NT2/D1 (cell line): ENCODE measurements around the gene EML1.

Source experiments
- DNase-seq: peaks from one replicate; pipeline ENCODE4 v3.0.0-alpha.2; 2011; ENCODE audit warnings: low read depth, low spot score
- H3K27me3 ChIP-seq: 2 replicates; pipeline ENCODE4 v1.6.0; 2011; ENCODE audit warnings: mild to moderate bottlenecking; ENCODE audit not compliant: insufficient read length, insufficient read depth
- H3K36me3 ChIP-seq: 2 replicates; pipeline ENCODE4 v1.6.1; 2011; ENCODE audit warnings: mild to moderate bottlenecking, low read length, mixed read lengths; ENCODE audit not compliant: insufficient read depth, insufficient read length
- H3K4me1 ChIP-seq: 2 replicates; pipeline ENCODE4 v1.5.1; 2011; ENCODE audit not compliant: insufficient read depth, insufficient read length
- H3K4me3 ChIP-seq: 2 replicates; pipeline ENCODE4 v1.5.1; 2011; ENCODE audit warnings: low read depth; ENCODE audit not compliant: insufficient read length
- H3K9ac ChIP-seq: 2 replicates; pipeline ENCODE4 v1.6.0; 2011; ENCODE audit warnings: low read depth; ENCODE audit not compliant: insufficient read length
- H3K9me3 ChIP-seq: 2 replicates; pipeline ENCODE4 v1.5.1; 2011; ENCODE audit warnings: mild to moderate bottlenecking, low read length; ENCODE audit not compliant: insufficient read depth
- SUZ12 ChIP-seq: IDR thresholded peaks from 2 replicates; pipeline ENCODE4 v1.6.1; 2011; ENCODE audit not compliant: insufficient read length, insufficient read depth; ENCODE audit errors: extremely low read depth
- YY1 ChIP-seq: IDR thresholded peaks from 2 replicates; pipeline ENCODE4 v1.6.1; 2011; ENCODE audit not compliant: insufficient read length, insufficient read depth
- ZNF274 ChIP-seq: IDR thresholded peaks from 2 replicates; pipeline ENCODE4 v1.6.1; 2011; ENCODE audit warnings: mild to moderate bottlenecking, low read depth, low read length

Gene EML1

DNA sequence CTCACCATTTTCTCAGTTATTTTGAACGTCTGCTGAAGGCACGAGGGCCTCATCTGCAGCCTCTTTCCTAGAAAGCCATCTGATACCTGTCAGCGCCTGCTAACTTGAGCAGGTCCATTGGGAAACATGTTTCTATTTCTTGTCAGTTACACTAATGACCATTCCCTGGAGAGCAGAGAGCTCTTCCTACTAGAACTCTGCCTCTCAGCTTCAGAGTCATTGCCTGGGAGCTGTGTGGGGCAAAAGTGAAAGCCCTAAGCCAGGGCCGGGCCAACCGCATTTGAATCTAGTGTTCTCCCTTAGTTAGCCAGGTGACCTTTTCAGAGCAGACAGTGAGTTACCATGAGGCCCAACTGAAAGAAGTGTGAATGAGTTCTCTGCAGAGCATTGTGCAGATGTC lies 135.8 kb downstream of the EML1 start:
- Histone ChIP-seq H3K4me3 (no peak overlapping the region), H3K36me3 (peaks cover 3% of the 10 kb centered on the region), H3K9ac (no peak overlapping the region), H3K4me1 (no peaks in the 10 kb centered on the region), H3K9me3 (peaks cover 8% of the 10 kb centered on the region; the same call in 1 of the 2 replicates), H3K27me3 (no peaks in the 10 kb centered on the region)
- DNase-seq: no peak
- TF ChIP-seq SUZ12: no peak
- no peak for TF ChIP-seq YY1
- TF ChIP-seq ZNF274: no peak

DNA sequence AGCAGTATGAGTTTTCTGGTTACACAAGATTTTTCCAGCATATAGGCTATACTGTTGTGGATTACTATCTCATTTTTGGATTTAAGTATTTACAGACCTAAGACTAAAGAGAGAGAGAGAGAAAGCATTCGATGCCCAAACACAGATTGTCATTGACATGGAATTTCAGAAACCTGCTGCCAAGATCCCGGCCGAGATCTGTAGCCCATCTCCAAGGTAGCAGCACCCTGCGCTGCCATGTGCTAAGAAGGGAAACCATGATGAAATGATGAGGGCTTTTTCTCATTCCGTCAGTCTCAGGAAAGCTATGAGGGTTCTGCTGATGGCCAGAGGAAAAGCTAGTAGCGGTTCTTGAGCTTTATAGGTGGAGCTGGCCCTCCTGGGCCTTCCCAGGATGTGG lies 136.4 kb downstream of the EML1 start:
- no peak overlapping the region for H3K9ac ChIP-seq
- no peak overlapping the region for H3K4me3 ChIP-seq
- H3K36me3 ChIP-seq: peaks cover 6% of the 10 kb centered on the region
- DNase-seq: no peak
- H3K9me3 ChIP-seq: peaks cover 8% of the 10 kb centered on the region; the same call in 1 of the 2 replicates
- no peaks in the 10 kb centered on the region for H3K4me1 ChIP-seq
- H3K27me3 ChIP-seq: no peaks in the 10 kb centered on the region
- no peak for TF ChIP-seq SUZ12
- no peak for TF ChIP-seq ZNF274
- TF ChIP-seq YY1: no peak

DNA sequence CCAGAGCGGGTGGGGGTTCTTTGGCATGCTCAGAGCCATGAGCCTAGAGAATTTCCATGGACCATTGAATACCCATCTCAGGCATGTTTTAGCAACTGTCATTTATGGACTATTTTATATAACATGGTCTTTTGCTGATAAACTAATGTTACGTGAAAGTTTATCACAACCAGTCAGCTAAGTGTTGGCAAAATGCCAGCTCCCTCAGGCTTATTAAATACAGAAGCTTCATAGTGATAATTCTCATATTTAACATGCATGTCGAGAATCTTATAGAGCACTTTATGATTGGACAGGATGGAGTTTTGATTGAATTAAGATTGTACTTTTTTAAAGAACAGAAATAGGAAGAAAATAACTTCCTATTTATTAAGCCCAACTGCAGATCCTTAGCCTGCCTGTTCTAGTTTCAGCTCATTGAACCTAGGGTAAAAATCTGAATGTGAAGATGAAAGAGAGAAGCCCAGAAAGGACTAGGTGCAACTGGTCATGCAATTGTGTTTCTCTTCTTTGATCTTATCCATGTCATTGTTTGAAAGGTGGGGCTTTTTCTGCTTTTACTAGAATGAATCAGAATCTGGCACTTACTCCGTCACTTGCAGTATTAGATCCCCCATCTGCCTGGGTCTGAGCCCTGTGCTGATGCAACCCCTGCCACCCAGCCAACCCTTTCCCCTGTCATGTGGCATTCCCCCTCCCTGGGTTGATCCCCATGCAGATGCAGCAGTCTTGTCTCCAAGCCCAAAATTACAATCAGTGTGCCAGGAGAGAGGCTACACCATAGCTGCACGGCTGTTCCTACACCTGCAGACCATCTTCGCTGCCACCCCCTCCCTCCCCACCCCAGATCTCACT lies 137.4 kb downstream of the EML1 start:
- H3K4me3 ChIP-seq: no peak overlapping the region
- H3K4me1 ChIP-seq: no peaks in the 10 kb centered on the region

DNA sequence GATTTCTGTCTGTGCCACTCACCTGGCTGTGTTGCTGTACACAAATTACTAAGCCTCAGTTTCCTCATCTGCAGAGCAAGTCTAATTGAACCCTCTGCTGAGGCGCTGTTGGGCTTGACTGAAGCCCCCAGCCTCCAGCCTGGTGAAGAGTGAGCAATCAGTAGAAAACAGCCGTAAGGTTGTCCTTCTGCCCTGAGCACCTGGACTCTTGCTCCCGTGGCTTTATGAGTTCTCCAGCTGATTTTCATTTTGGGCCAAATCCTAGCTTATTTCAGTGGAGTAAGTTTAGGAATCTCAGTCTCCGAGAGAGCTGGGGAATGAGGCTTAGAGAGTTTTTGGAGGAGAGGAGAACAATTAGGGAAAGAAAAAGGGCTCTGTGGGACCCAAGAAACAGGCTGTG lies 138.1 kb downstream of the EML1 start:
- no peaks in the 10 kb centered on the region for H3K4me1 ChIP-seq
- peaks cover 9% of the 10 kb centered on the region for H3K36me3 ChIP-seq
- no peaks in the 10 kb centered on the region for H3K27me3 ChIP-seq
- no peak for TF ChIP-seq YY1
- TF ChIP-seq SUZ12: no peak
- TF ChIP-seq ZNF274: no peak
- no peak overlapping the region for H3K4me3 ChIP-seq
- H3K9me3 ChIP-seq: peaks cover 8% of the 10 kb centered on the region; the same call in 1 of the 2 replicates
- no peak overlapping the region for H3K9ac ChIP-seq
- no peak for DNase-seq

More for the DNA sequence above, 137.4 kb downstream of the EML1 start:
- TF ChIP-seq ZNF274 (no peak), YY1 (no peak), SUZ12 (no peak)
- Histone ChIP-seq H3K9me3 (peaks cover 8% of the 10 kb centered on the region; the same call in 1 of the 2 replicates), H3K9ac (no peak overlapping the region), H3K27me3 (no peaks in the 10 kb centered on the region), H3K36me3 (peaks cover 9% of the 10 kb centered on the region)
- DNase-seq: no peak

DNA sequence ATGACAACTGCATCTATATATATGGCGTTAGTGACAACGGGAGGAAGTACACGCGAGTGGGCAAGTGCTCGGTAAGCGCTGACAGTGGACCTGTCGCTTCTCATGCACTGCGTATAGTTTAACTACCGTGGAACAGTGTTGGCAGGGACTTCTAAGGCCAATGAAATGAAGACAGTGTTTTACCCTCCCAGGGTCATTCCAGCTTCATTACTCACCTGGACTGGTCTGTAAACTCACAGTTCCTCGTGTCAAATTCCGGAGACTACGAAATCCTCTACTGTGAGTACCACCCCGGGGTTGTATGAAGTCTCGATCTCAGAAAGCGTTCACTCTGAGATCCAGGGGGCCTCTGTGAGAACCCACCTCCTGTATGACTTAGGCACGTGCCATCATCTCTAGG lies 142.8 kb downstream of the EML1 start:
- no peak for DNase-seq

DNA sequence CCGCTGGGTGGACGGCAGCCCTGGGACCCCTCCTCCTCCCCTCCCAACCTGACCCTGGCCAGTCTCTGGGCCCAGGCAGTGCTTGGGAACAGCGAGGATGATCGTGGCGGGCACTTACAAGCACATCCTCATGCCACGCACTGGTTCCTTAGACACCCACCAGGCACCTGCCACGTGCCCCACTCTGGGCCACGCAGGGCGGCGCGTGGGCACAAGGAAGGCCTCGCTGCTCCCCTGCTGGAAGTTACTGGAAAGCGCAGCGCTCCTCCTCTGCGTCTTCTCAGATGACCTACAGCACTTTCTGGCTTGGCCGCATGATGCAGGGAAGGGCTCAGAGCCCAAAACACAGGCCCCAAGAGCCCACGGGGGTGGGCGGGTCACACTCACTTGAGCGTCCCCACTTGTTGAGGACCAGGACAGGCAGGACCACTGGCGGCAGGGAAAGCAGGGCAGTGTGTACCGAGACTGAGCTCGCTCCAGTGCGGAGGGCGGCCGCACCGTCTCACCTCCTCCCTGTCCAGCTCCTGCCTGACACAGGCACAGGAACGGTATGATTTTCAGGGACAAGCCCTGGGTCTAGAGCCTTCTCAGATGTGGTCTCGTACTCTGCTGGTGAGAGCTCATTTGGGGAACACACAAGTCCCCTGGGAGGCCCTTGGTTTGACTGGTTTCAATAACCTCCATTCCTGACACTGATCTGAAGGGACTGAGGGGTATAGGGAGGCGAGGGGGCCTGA lies 143.7 kb downstream of the EML1 start:
- no peak overlapping the region for H3K4me3 ChIP-seq
- peaks cover 50% of the 10 kb centered on the region for H3K36me3 ChIP-seq
- H3K9ac ChIP-seq: no peak overlapping the region
- no peaks in the 10 kb centered on the region for H3K4me1 ChIP-seq
- H3K27me3 ChIP-seq: no peaks in the 10 kb centered on the region
- TF ChIP-seq YY1 (no peak), SUZ12 (no peak), ZNF274 (no peak)
- no peak for DNase-seq
- H3K9me3 ChIP-seq: no peaks in the 10 kb centered on the region

More for the DNA sequence above, 142.8 kb downstream of the EML1 start:
- no peak overlapping the region for H3K4me3 ChIP-seq
- no peaks in the 10 kb centered on the region for H3K27me3 ChIP-seq
- TF ChIP-seq SUZ12: no peak
- no peak for TF ChIP-seq YY1
- no peak for TF ChIP-seq ZNF274
- H3K9me3 ChIP-seq: no peaks in the 10 kb centered on the region
- no peak overlapping the region for H3K9ac ChIP-seq
- no peaks in the 10 kb centered on the region for H3K4me1 ChIP-seq
- H3K36me3 ChIP-seq: peaks cover 45% of the 10 kb centered on the region

DNA sequence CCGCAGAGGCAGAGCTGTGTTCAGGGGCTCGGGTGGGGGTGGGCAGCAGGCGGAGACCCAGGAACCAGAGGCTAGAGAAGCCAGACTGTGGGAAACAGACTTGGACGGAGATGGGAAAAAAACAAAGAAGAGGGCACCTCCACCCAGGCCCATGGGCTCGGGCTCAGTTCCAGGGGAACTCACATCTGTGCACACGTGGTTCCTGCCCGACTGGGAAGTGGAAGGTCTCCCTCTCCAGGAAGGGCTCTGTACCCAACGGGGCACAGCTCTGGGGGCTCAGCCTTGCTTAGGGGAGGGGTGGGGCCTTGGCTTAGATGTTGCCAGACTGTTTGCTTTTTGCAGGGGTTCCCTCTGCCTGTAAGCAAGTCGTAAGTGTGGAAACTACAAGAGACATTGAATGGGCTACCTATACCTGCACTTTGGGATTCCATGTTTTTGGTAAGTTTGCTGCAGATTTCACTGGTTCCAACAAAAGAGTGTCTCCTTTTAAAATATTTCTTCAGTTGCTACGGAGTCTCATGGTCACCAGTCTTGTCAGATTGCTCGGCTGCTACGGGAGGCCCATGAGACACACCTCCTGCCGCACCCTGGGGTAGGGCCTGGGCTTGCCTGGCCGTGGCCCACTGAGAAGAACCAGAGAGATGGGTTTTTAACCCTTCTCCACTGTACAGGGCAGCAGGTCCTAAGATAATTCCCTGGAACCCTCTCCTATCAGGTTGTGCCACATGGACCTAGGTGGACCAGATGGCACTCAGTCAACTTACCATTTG lies 144.4 kb downstream of the EML1 start:
- no peaks in the 10 kb centered on the region for H3K9me3 ChIP-seq
- H3K36me3 ChIP-seq: peaks cover 56% of the 10 kb centered on the region
- no peak for DNase-seq
- no peak overlapping the region for H3K4me3 ChIP-seq
- no peaks in the 10 kb centered on the region for H3K4me1 ChIP-seq
- no peak overlapping the region for H3K9ac ChIP-seq
- H3K27me3 ChIP-seq: no peaks in the 10 kb centered on the region
- TF ChIP-seq SUZ12 (no peak), ZNF274 (no peak), YY1 (no peak)
